SJSA1 (cell line): ENCODE measurements around the gene DIP2C. TPM values are rescaled to one million over a fixed set of nuclear protein-coding genes. Genes with fewer than 3 reads are reported as not detected.
"Not testable (repeated sequence)": the region's sequence is repeated elsewhere in the genome, so short reads cannot be mapped to it uniquely, and the experiment has no call there.

Experiments
- DNase-seq, 2 experiments: peaks; one replicate each; pipeline ENCODE4 v3.0.0-alpha.2; 2015 to 2020; ENCODE audit warnings: low spot score in 2 of 2, low read depth in 1 of 2
- H3K27ac ChIP-seq: fragments of 250-450 bp; sonication (Bioruptor Pico); 2 replicates; pipeline ENCODE4 v1.5.1; 2020; ENCODE audit warnings: mild to moderate bottlenecking, moderate library complexity
- H3K27me3 ChIP-seq: fragments of 250-450 bp; sonication (Bioruptor Pico); replicated peaks from 2 replicates; pipeline ENCODE4 v1.5.1; 2020; ENCODE audit warnings: mild to moderate bottlenecking, moderate library complexity
- H3K36me3 ChIP-seq: fragments of 250-450 bp; sonication (Bioruptor Pico); 2 replicates; pipeline ENCODE4 v1.5.1; 2020; ENCODE audit warnings: mild to moderate bottlenecking
- H3K4me1 ChIP-seq: fragments of 250-450 bp; sonication (Bioruptor Pico); replicated peaks from 2 replicates; pipeline ENCODE4 v1.6.1; 2021; ENCODE audit warnings: mild to moderate bottlenecking
- H3K4me3 ChIP-seq: fragments of 250-450 bp; sonication (Bioruptor Pico); 2 replicates; pipeline ENCODE4 v1.5.1; 2020; ENCODE audit warnings: mild to moderate bottlenecking
- H3K9me3 ChIP-seq: fragments of 250-450 bp; sonication (Bioruptor Pico); replicated peaks from 2 replicates; pipeline ENCODE4 v1.5.1; 2020; ENCODE audit warnings: mild to moderate bottlenecking
- total RNA-seq: library from RNA; depleted of rRNA; stranded (reverse); fragments of >200 nt; shearing (Covaris generic); gene quantifications from 2 replicates; pipeline ENCODE4 v1.2.3, GENCODE V29; 2014

Gene DIP2C
- total RNA-seq, 1 experiment from 2014 or later = 17.5 TPM

GRCh38 chr10:604716-605631 lies 84.5 kb downstream of the DIP2C start:
- Histone ChIP-seq H3K9me3 (no peaks in the 10 kb centered on the region), H3K4me1 (peaks cover 77% of the 10 kb centered on the region), H3K36me3 (no peaks in the 10 kb centered on the region), H3K27me3 (no peaks in the 10 kb centered on the region), H3K4me3 (no peak overlapping the region), H3K27ac (peak overlapping the region; percentile 71; the same call in 1 of the 2 replicates)
- no peak for DNase-seq

- Histone ChIP-seq H3K36me3 (no peaks in the 10 kb centered on the region), H3K27ac (no peak overlapping the region), H3K4me1 (peaks cover 78% of the 10 kb centered on the region), H3K4me3 (no peak overlapping the region), H3K27me3 (no peaks in the 10 kb centered on the region), H3K9me3 (no peaks in the 10 kb centered on the region)
- DNase-seq = no peak
Measured at GRCh38 chr10:603745-604144, 85.7 kb downstream of the DIP2C start.

GRCh38 chr10:602391-603005 lies 87.0 kb downstream of the DIP2C start:
- H3K4me1 ChIP-seq = peaks cover 86% of the 10 kb centered on the region
- H3K4me3 ChIP-seq = no peak overlapping the region
- H3K36me3 ChIP-seq = no peaks in the 10 kb centered on the region
- H3K27me3 ChIP-seq = no peaks in the 10 kb centered on the region
- H3K27ac ChIP-seq = no peak overlapping the region; the same call in 1 of the 2 replicates
- no peak for DNase-seq
- H3K9me3 ChIP-seq = no peaks in the 10 kb centered on the region

- H3K4me1 ChIP-seq = peaks cover 83% of the 10 kb centered on the region
- H3K27me3 ChIP-seq = no peaks in the 10 kb centered on the region
- peak in 1 of 2 experiments; percentile 55 for DNase-seq
- H3K9me3 ChIP-seq = no peaks in the 10 kb centered on the region
- peak overlapping the region; percentile 98 for H3K27ac ChIP-seq
- H3K4me3 ChIP-seq = no peak overlapping the region
- H3K36me3 ChIP-seq = no peaks in the 10 kb centered on the region
Measured at GRCh38 chr10:601660-601963, 87.9 kb downstream of the DIP2C start.

GRCh38 chr10:600876-601659 lies 88.4 kb downstream of the DIP2C start:
- peak overlapping the region; percentile 98 for H3K27ac ChIP-seq
- no peak for DNase-seq
- no peak overlapping the region for H3K4me3 ChIP-seq
- H3K4me1 ChIP-seq = peaks cover 81% of the 10 kb centered on the region
- H3K36me3 ChIP-seq = no peaks in the 10 kb centered on the region
- no peaks in the 10 kb centered on the region for H3K9me3 ChIP-seq
- H3K27me3 ChIP-seq = no peaks in the 10 kb centered on the region

GRCh38 chr10:600234-600633 lies 89.2 kb downstream of the DIP2C start:
- Histone ChIP-seq H3K4me3 (no peak overlapping the region), H3K9me3 (no peaks in the 10 kb centered on the region), H3K27ac (peak overlapping the region; percentile 98), H3K27me3 (no peaks in the 10 kb centered on the region), H3K36me3 (no peaks in the 10 kb centered on the region), H3K4me1 (peaks cover 72% of the 10 kb centered on the region)
- no peak for DNase-seq

- Histone ChIP-seq H3K27ac (peak overlapping the region; percentile 98), H3K9me3 (no peaks in the 10 kb centered on the region), H3K4me3 (no peak overlapping the region), H3K36me3 (0 out of 2 replicates have a peak, but pooled peaks cover 1% of the 10 kb centered on the region), H3K4me1 (peaks cover 68% of the 10 kb centered on the region), H3K27me3 (no peaks in the 10 kb centered on the region)
- no peak for DNase-seq
Measured at GRCh38 chr10:599767-600166, 89.7 kb downstream of the DIP2C start.

DNA sequence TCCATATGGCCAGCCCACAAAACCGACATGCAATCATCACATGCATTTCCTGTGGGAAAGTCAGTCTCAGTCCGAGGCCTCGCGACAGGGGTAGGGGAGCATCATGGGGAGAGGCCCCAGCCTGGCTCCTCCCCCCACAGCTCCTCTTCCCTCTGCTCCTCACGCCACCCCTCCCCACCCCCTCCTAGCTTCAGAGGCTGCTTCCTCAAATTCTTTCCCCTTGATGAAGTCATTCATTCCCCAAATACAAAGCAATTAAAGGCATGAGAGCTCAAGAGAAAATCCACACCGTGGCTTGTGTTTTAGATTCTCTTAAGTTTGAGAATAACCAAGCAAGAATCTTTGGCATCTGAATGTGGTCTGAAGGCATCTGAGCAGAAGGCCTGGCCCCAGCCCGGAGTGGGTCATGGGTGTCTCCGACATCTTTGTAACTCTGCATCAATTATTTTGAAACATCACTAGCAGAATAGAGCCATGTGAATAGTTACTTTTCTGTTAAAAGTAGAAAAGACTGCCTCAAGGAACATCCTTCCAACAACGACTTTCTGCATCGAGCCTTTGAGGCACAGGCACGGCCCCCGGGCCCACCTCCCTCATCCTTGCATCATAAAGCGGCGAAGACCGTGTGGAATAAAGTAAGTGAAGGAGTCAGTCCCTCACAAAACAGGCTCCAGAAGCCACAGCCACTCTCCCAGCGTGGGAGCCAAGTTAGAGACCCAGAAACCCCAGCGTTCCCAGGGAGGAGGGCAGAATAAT lies 90.9 kb downstream of the DIP2C start:
- Histone ChIP-seq H3K36me3 (0 out of 2 replicates have a peak, but pooled peaks cover 3% of the 10 kb centered on the region), H3K4me1 (peaks cover 62% of the 10 kb centered on the region), H3K9me3 (no peaks in the 10 kb centered on the region), H3K27me3 (no peaks in the 10 kb centered on the region), H3K27ac (peak overlapping the region; percentile 98), H3K4me3 (peak overlapping the region; percentile 20)
- DNase-seq = peak; percentile 98

DNA sequence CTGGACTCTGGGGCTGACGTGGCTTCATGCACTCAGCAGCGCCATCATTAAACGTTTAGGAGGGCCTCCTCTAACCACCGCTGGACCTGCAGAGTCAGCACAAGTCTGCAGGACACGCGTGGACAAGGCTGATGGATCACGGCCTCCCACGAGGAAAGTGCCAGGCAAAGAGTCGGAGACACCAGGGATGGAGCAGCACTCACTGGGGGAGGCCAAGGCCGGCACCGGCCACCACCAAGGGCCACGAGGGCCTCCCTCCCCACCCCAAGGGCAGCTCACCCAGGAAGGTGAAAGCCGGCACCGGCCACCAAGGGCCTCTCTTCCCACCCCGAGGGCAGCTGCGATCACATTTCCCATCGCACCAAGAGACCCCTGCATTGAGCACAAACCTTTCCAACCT lies 91.5 kb downstream of the DIP2C start:
- Histone ChIP-seq H3K9me3 (no peaks in the 10 kb centered on the region), H3K36me3 (0 out of 2 replicates have a peak, but pooled peaks cover 3% of the 10 kb centered on the region), H3K27ac (peak overlapping the region; percentile 98), H3K4me1 (peaks cover 57% of the 10 kb centered on the region), H3K27me3 (no peaks in the 10 kb centered on the region), H3K4me3 (peak overlapping the region; percentile 20)
- DNase-seq = no peak

- H3K4me3 ChIP-seq = no peak overlapping the region
- H3K9me3 ChIP-seq = no peaks in the 10 kb centered on the region
- no peaks in the 10 kb centered on the region for H3K27me3 ChIP-seq
- no peak overlapping the region; the same call in 1 of the 2 replicates for H3K27ac ChIP-seq
- peaks cover 9% of the 10 kb centered on the region for H3K36me3 ChIP-seq
- peaks cover 47% of the 10 kb centered on the region for H3K4me1 ChIP-seq
- no peak for DNase-seq
Measured at GRCh38 chr10:596725-597345, 92.6 kb downstream of the DIP2C start.

DNA sequence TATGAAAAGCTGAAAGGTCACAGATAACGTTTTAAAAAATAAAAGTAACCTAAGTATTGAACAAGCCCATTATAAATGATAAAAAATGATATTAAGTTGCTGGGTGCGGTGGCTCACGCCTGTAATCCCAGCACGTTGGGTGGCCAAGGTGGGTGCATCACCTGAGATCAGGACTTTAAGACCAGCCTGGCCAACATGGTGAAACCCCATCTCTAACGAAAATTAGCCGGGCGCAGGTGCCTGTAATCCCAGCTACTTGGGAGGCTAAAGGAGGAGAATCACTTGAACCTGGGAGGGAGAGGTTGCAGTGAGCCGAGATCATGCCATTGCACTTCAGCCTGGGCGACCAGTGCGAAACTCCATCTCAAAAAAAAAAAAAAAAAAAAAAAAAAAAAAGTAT lies 93.3 kb downstream of the DIP2C start:
- not testable (repeated sequence) for H3K9me3 ChIP-seq, H3K27me3 ChIP-seq, DNase-seq, H3K4me3 ChIP-seq, H3K27ac ChIP-seq
- H3K36me3 ChIP-seq = peaks cover 15% of the 10 kb centered on the region
- peaks cover 40% of the 10 kb centered on the region for H3K4me1 ChIP-seq

DNA sequence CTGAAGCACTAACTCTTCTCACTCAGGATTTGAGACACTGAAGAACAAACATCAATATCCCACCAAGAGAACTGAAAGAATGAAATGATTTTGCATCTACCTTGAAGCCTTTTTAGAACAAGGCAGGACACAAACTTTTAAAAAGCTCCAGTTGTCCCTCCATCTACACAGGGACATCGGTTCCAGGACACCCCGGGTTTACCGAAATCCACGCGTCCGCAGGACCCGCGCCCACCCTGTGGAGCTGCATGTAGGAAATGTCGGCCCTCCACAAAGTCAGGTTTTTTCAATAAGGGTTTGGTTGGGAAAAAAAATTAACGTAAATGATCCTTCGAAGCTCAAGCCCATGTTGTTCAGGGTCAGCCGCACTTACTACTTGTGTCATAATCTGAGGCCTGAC lies 94.0 kb downstream of the DIP2C start:
- H3K27ac ChIP-seq = no peak overlapping the region
- H3K27me3 ChIP-seq = no peaks in the 10 kb centered on the region
- H3K4me3 ChIP-seq = no peak overlapping the region
- H3K4me1 ChIP-seq = peaks cover 33% of the 10 kb centered on the region
- no peaks in the 10 kb centered on the region for H3K9me3 ChIP-seq
- H3K36me3 ChIP-seq = peaks cover 15% of the 10 kb centered on the region
- no peak for DNase-seq
